ENCODE data around the gene EPHA3.

Gene EPHA3

GRCh38 chr3:89144080-89144479, 36.7 kb downstream of the EPHA3 start:
- Histone ChIP-seq H3K4me3 (no peak overlapping the region), H3K27me3 (no peaks in the 10 kb centered on the region), H3K9me3 (no peaks in the 10 kb centered on the region), H3K4me1 (peaks cover 0 to 7% (median 0%) of the 10 kb centered on the region in 4 donors), H3K27ac (no peak overlapping the region), H3K36me3 (no peaks in the 10 kb centered on the region)
- intact Hi-C loops (cut with DNase I; ENCODE audit: low total_unique reads) = no loop called here
- no peak for DNase-seq
- no peak for TF ChIP-seq CTCF (IDR thresholded peaks at IDR 0.05)

- peak in 1 of 2 donors; percentile 43 for DNase-seq
- no peaks in the 10 kb centered on the region for H3K36me3 ChIP-seq
- TF ChIP-seq CTCF (IDR thresholded peaks at IDR 0.05) = no peak
- no peaks in the 10 kb centered on the region for H3K27me3 ChIP-seq
- H3K9me3 ChIP-seq = no peaks in the 10 kb centered on the region
- intact Hi-C loops (cut with DNase I; ENCODE audit: low total_unique reads) = no loop called here
- H3K4me3 ChIP-seq = no peak overlapping the region
- no peak overlapping the region for H3K27ac ChIP-seq
- peaks cover 0 to 7% (median 0%) of the 10 kb centered on the region in 4 donors for H3K4me1 ChIP-seq
These were observed 38.6 kb downstream of the EPHA3 start for GRCh38 chr3:89145995-89146394.

- Histone ChIP-seq H3K4me3 (no peak overlapping the region), H3K36me3 (no peaks in the 10 kb centered on the region), H3K27me3 (no peaks in the 10 kb centered on the region), H3K9me3 (no peaks in the 10 kb centered on the region), H3K4me1 (no peaks in the 10 kb centered on the region), H3K27ac (no peak overlapping the region)
- DNase-seq = no peak
- intact Hi-C loops (cut with DNase I; ENCODE audit: low total_unique reads) = no loop called here
- TF ChIP-seq CTCF (IDR thresholded peaks at IDR 0.05) = no peak
These were observed 47.0 kb downstream of the EPHA3 start for GRCh38 chr3:89154416-89154815.

- intact Hi-C loops (cut with DNase I; ENCODE audit: low total_unique reads) = no loop called here
These were observed 48.4 kb downstream of the EPHA3 start for GRCh38 chr3:89155811-89156210.

GRCh38 chr3:89157575-89157974, 50.2 kb downstream of the EPHA3 start:
- intact Hi-C loops (cut with DNase I; ENCODE audit: low total_unique reads) = no loop called here
- Histone ChIP-seq H3K27ac (no peak overlapping the region), H3K27me3 (no peaks in the 10 kb centered on the region), H3K9me3 (no peaks in the 10 kb centered on the region), H3K36me3 (no peaks in the 10 kb centered on the region), H3K4me3 (no peak overlapping the region), H3K4me1 (no peaks in the 10 kb centered on the region)
- TF ChIP-seq CTCF (IDR thresholded peaks at IDR 0.05) = no peak
- DNase-seq = no peak

More at GRCh38 chr3:89155811-89156210, 48.4 kb downstream of the EPHA3 start:
- DNase-seq = no peak
- Histone ChIP-seq H3K36me3 (no peaks in the 10 kb centered on the region), H3K27ac (no peak overlapping the region), H3K4me3 (no peak overlapping the region), H3K9me3 (no peaks in the 10 kb centered on the region), H3K4me1 (no peaks in the 10 kb centered on the region), H3K27me3 (no peaks in the 10 kb centered on the region)
- no peak for TF ChIP-seq CTCF (IDR thresholded peaks at IDR 0.05)

- H3K9me3 ChIP-seq = no peaks in the 10 kb centered on the region
- intact Hi-C loops (cut with DNase I; ENCODE audit: low total_unique reads) = no loop called here
- no peaks in the 10 kb centered on the region for H3K4me1 ChIP-seq
- no peak for DNase-seq
- no peaks in the 10 kb centered on the region for H3K27me3 ChIP-seq
- H3K36me3 ChIP-seq = no peaks in the 10 kb centered on the region
- H3K4me3 ChIP-seq = no peak overlapping the region
- no peak for TF ChIP-seq CTCF (IDR thresholded peaks at IDR 0.05)
- H3K27ac ChIP-seq = no peak overlapping the region
These were observed 52.2 kb downstream of the EPHA3 start for GRCh38 chr3:89159605-89160004.

Measured in tibial artery (tissue), 4 donors.